HepG2 (cell line): ENCODE results near the gene IL1RL2. TPM values are rescaled to one million over a fixed set of nuclear protein-coding genes. Genes with fewer than 3 reads are reported as not detected.

Source experiments
- DPF2 ChIP-seq: sonication (generic); formaldehyde crosslinking; IDR thresholded peaks from 2 replicates; pipeline ENCODE4 v1.4.0; 2020; ENCODE audit warnings: mild to moderate bottlenecking, low read depth, missing genetic modification reagents, borderline replicate concordance
- GABPA ChIP-seq, 2 experiments: IDR thresholded peaks; 2 replicates each; pipeline ENCODE4 v1.6.1; 2011 to 2016; ENCODE audit warnings: low read depth in 2 of 2, low read length in 1 of 2, missing biosample characterization in 1 of 2, missing genetic modification characterization in 1 of 2
- MAFF ChIP-seq: IDR thresholded peaks from 2 replicates; pipeline ENCODE4 v1.6.1; 2011; ENCODE audit warnings: low read depth, low read length, improper control_type of control experiment
- NFE2L2 ChIP-seq: fragments of 150-350 bp; IDR thresholded peaks from 2 replicates; pipeline ENCODE4 v1.6.1; 2014; ENCODE audit warnings: low read length
- RBM39 ChIP-seq: fragments of 200-400 bp; formaldehyde crosslinking; IDR thresholded peaks from one replicate; pipeline ENCODE4 v1.6.1; 2018; ENCODE audit warnings: antibody characterized with exemption, mild to moderate bottlenecking, low read depth, low read length; ENCODE audit not compliant: poor library complexity, severe bottlenecking
- SOX5 ChIP-seq: IDR thresholded peaks from 2 replicates; pipeline ENCODE4 v1.6.1; 2016; ENCODE audit warnings: borderline replicate concordance
- ZBTB1 ChIP-seq: sonication (generic); formaldehyde crosslinking; IDR thresholded peaks from 2 replicates; pipeline ENCODE4 v1.4.0; 2020; ENCODE audit warnings: missing genetic modification reagents, borderline replicate concordance
- ZFX ChIP-seq: sonication (generic); formaldehyde crosslinking; IDR thresholded peaks from 2 replicates; pipeline ENCODE4 v1.4.0; 2020; ENCODE audit warnings: mild to moderate bottlenecking, low read depth, missing genetic modification reagents, moderate library complexity
- ZNF160 ChIP-seq: sonication (generic); formaldehyde crosslinking; IDR thresholded peaks from 2 replicates; pipeline ENCODE4 v1.8.0; 2022; ENCODE audit warnings: mild to moderate bottlenecking, inconsistent platforms, missing genetic modification reagents
- ZNF644 ChIP-seq: IDR thresholded peaks from 2 replicates; pipeline ENCODE4 v1.6.1; 2016; ENCODE audit warnings: low read depth
- polyA plus RNA-seq, 8 experiments: library from polyadenylated mRNA; depleted of rRNA in 3 of 8; stranded (reverse) in 7 of 8; unstranded in 1 of 8; fragments of >200 nt; fragmentation: Illumina TruSeq in 4 of 8; extraction: Trizol in 4 of 8; gene quantifications; 2 replicates each; pipeline versions ENCODE4 v1.2.1 to v1.2.3, GENCODE V29; 2011 to 2016; ENCODE audit warnings: low read depth in 4 of 8, missing spikeins in 1 of 8, mixed read lengths in 1 of 8; ENCODE audit not compliant: insufficient read depth in 1 of 8
- total RNA-seq, 5 experiments: library from RNA; depleted of rRNA; stranded (reverse); fragments of >200 nt; fragmentation: Illumina TruSeq; extraction: Trizol; gene quantifications; 2 replicates each; pipeline ENCODE4 v1.2.3, GENCODE V29; 2016; ENCODE audit warnings: low read depth in 1 of 5
- TF ChIP-seq, protein P1 (sequence below): sonication (generic); formaldehyde crosslinking; IDR thresholded peaks from 2 replicates; pipeline ENCODE4 v1.4.0; 2020; ENCODE audit warnings: mild to moderate bottlenecking, missing genetic modification reagents
- TF ChIP-seq, protein P2 (sequence below): sonication (generic); formaldehyde crosslinking; IDR thresholded peaks from 2 replicates; pipeline ENCODE4 v1.8.0; 2022; ENCODE audit warnings: missing genetic modification reagents, low read depth, mild to moderate bottlenecking, borderline replicate concordance
- TF ChIP-seq, protein P3 (sequence below): sonication (generic); formaldehyde crosslinking; IDR thresholded peaks from 2 replicates; pipeline ENCODE4 v1.8.1; 2023; ENCODE audit warnings: mild to moderate bottlenecking, missing genetic modification reagents
- TF ChIP-seq, protein P4 (sequence below): sonication (generic); formaldehyde crosslinking; IDR thresholded peaks from 2 replicates; pipeline ENCODE4 v1.5.0; 2020; ENCODE audit warnings: mild to moderate bottlenecking, missing genetic modification reagents, moderate library complexity
- TF ChIP-seq, protein P5 (sequence below): sonication (generic); formaldehyde crosslinking; IDR thresholded peaks from 2 replicates; pipeline ENCODE4 v1.8.0; 2022; ENCODE audit warnings: missing genetic modification reagents, mild to moderate bottlenecking, inconsistent platforms, borderline replicate concordance

The IL1RL2 gene
- total and polyA plus RNA-seq, 2 of the 13 experiments (the other 11 are each of a cell fraction or from before 2014, with no cell fraction given): 0.03 TPM; not detected in 1

DNA sequence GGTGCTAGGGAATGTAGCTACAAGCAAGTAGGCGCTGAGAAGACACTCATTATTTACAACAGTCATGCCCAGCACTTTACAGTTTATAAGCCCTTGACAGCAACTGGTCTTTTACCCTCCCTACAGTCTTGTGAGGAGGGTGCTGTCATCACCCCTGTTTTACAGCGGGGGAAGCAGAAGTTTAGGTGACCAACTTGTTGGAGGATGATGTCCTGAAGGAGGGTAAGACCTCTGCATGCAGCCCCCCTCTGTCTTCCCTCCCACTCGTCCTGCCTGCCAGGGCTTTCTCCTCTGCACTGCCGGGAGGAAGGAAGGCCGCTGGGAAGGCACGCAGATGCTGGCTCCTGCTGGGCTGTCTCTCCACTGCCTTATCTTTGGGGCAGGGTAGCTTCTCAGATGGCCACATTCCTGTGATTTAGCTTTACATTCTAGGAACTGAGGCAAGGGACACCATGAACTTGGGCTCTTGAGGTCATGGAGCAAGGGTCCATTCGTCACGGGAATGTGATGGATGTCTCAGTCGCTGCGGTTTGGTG, 43.3 kb upstream of the IL1RL2 start (continued):
- TF ChIP-seq, protein P1, sequence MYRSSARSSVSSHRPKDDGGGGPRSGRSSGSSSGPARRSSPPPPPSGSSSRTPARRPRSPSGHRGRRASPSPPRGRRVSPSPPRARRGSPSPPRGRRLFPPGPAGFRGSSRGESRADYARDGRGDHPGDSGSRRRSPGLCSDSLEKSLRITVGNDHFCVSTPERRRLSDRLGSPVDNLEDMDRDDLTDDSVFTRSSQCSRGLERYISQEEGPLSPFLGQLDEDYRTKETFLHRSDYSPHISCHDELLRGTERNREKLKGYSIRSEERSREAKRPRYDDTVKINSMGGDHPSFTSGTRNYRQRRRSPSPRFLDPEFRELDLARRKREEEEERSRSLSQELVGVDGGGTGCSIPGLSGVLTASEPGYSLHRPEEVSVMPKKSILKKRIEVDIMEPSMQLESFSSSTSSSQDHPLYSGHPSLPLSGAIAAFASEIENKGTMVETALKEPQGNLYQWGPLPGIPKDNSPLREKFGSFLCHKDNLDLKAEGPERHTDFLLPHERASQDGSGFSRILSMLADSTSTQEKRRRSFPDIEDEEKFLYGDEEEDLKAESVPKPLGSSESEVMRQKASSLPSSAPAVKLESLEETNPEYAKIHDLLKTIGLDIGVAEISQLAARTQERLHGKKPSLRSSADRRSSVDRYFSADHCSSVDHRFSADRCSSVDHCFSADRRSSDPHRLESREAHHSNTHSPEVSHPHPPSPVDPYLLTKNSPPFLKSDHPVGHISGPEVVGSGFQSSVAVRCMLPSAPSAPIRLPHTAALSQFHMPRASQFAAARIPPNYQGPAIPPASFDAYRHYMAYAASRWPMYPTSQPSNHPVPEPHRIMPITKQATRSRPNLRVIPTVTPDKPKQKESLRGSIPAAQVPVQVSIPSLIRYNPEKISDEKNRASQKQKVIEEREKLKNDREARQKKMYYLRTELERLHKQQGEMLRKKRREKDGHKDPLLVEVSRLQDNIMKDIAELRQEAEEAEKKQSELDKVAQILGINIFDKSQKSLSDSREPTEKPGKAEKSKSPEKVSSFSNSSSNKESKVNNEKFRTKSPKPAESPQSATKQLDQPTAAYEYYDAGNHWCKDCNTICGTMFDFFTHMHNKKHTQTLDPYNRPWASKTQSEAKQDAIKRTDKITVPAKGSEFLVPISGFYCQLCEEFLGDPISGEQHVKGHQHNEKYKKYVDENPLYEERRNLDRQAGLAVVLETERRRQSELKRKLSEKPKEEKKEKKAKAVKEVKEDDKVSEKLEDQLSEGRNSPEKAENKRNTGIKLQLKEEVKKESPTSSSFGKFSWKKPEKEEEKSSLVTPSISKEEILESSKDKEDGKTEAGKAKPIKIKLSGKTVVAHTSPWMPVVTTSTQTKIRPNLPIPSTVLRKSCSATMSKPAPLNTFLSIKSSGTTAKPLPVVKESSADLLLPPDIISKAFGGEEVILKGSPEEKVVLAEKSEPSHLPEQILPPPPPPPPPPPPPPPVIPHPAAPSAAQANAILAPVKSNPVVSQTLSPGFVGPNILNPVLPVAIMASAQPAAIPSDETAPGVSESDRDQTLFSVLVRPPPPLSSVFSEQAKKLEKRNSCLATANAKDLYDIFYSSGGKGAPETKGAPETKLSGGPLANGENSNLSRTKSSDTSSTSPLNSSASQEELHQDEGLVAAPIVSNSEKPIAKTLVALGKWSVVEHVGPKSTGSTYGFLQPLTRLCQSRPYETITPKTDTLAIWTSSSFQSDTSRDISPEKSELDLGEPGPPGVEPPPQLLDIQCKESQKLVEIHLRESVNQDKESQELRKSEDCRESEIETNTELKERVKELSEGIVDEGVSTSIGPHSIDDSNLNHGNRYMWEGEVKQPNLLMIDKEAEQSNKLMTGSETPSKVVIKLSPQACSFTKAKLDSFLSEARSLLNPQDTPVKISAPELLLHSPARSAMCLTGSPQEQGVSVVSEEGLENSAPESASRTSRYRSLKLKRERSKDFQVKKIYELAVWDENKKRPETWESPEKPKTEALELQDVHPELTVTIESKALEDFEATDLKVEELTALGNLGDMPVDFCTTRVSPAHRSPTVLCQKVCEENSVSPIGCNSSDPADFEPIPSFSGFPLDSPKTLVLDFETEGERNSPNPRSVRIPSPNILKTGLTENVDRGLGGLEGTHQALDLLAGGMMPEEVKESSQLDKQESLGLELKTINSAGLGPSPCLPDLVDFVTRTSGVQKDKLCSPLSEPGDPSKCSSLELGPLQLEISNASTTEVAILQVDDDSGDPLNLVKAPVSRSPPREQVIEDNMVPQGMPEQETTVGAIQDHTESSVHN: 0 out of 2 replicates have a peak, but pooled peaks have one; percentile 12
- TF ChIP-seq DPF2 (CRISPR knock-in tag) (no peak), SOX5 (CRISPR knock-in tag) (peak; percentile 18; the same call in 1 of the 2 replicates), ZFX (CRISPR knock-in tag) (peak; percentile 46), ZNF160 (CRISPR knock-in tag) (no peak), ZBTB1 (CRISPR knock-in tag) (no peak), MAFF (no peak), NFE2L2 (no peak), RBM39 (no peak), GABPA (IDR thresholded peaks at IDR 0.05; ENCODE audit: low read depth, low read length) (no peak), GABPA (CRISPR knock-in tag; IDR thresholded peaks at IDR 0.05; ENCODE audit: low read depth) (no peak), ZNF644 (CRISPR knock-in tag) (0 out of 2 replicates have a peak, but pooled peaks have one; percentile 24)
- TF ChIP-seq, protein P2, sequence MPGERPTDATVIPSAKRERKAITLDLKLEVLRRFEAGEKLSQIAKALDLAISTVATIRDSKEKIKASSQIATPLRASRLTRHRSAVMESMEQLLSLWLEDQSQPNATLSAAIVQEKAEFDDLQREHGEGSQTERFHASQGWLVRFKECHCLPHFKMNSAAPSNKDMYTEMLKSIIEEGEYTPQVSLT (CRISPR knock-in tag): no peak
- TF ChIP-seq, protein P3, sequence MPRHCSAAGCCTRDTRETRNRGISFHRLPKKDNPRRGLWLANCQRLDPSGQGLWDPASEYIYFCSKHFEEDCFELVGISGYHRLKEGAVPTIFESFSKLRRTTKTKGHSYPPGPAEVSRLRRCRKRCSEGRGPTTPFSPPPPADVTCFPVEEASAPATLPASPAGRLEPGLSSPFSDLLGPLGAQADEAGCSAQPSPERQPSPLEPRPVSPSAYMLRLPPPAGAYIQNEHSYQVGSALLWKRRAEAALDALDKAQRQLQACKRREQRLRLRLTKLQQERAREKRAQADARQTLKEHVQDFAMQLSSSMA (CRISPR knock-in tag): 0 out of 2 replicates have a peak, but pooled peaks have one; percentile 17
- TF ChIP-seq, protein P4, sequence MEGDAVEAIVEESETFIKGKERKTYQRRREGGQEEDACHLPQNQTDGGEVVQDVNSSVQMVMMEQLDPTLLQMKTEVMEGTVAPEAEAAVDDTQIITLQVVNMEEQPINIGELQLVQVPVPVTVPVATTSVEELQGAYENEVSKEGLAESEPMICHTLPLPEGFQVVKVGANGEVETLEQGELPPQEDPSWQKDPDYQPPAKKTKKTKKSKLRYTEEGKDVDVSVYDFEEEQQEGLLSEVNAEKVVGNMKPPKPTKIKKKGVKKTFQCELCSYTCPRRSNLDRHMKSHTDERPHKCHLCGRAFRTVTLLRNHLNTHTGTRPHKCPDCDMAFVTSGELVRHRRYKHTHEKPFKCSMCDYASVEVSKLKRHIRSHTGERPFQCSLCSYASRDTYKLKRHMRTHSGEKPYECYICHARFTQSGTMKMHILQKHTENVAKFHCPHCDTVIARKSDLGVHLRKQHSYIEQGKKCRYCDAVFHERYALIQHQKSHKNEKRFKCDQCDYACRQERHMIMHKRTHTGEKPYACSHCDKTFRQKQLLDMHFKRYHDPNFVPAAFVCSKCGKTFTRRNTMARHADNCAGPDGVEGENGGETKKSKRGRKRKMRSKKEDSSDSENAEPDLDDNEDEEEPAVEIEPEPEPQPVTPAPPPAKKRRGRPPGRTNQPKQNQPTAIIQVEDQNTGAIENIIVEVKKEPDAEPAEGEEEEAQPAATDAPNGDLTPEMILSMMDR (CRISPR knock-in tag): peak; percentile 37; the same call in 1 of the 2 replicates
- TF ChIP-seq, protein P5, sequence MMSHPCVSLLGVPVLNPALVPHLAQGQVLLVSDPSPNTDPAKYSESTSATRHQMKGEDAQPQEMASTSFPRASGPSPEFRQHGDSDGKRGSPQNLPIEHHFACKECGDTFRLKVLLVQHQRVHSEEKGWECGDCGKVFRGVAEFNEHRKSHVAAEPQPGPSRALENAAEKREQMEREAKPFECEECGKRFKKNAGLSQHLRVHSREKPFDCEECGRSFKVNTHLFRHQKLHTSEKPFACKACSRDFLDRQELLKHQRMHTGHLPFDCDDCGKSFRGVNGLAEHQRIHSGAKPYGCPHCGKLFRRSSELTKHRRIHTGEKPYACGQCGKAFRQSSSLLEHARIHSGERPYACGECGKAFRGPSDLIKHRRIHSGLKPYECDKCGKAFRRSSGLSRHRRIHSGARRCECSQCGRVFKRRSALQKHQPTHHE (CRISPR knock-in tag): no peak
